GM18505 (cell line): ENCODE data around the gene TAS2R41.
"Not testable (repeated sequence)": the region's sequence is repeated elsewhere in the genome, so short reads cannot be mapped to it uniquely, and the experiment has no call there.

Experiments used
- ATAC-seq: cut with Tn5 transposase; IDR thresholded peaks from one replicate; pipeline ENCODE4 v1.9.1; 2021; ENCODE audit not compliant: unreplicated experiment
- POLR2A ChIP-seq: IDR thresholded peaks from 4 replicates; pipeline ENCODE4 v1.6.1; 2011; ENCODE audit warnings: borderline replicate concordance; ENCODE audit not compliant: insufficient read depth, insufficient read length; ENCODE audit errors: extremely low read depth

TAS2R41 gene

DNA sequence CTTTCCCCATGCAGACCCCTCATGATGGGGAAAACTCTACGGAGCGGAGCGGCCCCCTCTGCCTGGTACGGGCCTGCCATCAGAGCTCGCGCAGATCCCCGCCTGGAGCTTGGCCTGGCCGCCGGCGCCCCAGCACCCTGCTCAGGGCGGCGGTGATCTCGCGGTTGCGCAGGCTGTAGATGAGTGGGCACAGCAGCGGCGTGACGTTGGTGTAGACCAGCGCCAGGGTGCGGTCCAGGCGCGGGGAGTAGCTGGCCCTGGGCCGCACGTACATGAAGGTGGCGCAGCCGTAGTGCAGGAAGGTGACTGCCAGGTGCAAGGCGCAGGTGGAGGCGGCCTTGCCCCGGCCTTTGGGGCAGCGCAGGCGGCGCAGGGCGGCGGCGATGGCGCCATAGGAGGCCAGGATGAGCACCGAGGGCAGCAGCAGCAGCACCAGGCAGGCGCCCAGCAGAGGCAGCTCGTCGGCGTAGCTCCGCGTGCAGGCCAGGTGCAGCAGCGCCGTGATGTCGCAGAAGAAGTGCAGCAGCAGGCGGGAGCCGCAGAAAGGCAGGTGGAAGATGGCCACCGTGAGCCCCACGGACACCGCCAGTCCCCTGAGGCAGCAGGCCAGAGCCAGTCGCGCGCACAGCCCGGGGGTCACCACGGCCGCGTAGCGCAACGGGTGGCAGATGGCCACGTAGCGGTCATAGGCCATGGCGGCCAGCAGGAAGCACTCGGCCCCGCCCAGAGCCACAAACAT, 33.4 kb downstream of the TAS2R41 start:
- ATAC-seq: no peak
- no peak for TF ChIP-seq POLR2A

DNA sequence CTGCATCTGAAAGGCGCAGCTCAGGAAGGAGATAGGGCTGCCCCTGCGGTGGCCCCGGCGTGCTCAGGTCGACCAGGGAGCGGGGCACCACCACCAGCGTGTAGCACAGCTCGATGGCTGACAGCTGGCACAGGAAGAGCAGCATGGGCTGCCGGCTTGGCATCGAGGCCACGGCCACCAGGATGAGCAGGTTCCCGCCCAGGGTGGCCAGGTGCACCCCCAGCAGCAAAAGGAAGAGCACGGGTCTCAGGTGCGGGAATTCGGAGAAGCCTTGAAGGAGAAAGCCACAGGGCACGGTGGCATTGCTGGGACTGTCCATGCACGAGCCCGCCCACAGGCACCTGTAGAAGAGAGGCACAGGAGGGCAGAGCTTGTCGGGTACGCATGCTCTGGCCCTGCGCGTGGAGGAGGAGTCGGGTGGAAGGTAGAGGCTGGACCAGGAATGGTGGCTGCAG, 33.9 kb downstream of the TAS2R41 start:
- no peak for TF ChIP-seq POLR2A
- no peak for ATAC-seq

DNA sequence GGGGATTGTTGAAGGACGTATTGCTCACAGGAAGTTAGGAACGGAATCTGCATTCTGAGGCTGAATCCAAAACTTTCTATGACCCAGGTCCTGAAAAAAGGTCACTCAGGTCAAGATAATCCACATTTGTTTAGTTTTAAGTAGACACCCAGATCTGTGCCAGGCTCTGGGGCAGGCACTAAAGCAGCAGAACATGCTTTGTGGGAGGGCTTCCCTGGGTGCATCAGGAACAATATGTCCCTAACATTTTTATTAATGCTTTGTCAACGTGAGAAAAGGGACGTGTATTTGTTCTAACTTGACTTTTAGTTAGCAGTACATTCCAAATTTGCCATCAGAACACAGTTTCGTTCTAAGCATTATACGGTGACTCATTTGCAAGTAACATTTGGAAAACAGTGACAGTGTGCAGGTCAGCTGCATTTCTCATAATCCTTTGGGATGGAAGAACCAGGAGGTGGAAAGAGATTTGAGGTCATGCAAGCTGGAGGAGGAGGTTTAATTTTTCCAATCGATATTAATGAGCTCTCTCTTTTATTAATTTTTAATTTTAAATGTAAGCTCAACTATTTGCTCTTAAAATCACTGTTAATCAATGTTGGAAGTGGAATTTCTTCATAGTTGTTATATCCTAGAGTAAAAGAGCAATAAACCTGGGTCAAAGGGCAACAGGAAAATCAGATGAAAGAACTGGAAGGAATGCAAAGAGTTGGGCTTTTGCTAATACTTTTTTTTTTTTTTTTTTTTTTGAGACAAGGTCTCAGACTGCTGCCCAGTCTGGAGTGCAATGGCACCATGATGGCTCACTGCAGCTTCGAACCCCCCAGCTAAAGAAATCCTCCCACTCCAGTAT, 35.0 kb downstream of the TAS2R41 start:
- TF ChIP-seq POLR2A: no peak
- ATAC-seq: no peak

DNA sequence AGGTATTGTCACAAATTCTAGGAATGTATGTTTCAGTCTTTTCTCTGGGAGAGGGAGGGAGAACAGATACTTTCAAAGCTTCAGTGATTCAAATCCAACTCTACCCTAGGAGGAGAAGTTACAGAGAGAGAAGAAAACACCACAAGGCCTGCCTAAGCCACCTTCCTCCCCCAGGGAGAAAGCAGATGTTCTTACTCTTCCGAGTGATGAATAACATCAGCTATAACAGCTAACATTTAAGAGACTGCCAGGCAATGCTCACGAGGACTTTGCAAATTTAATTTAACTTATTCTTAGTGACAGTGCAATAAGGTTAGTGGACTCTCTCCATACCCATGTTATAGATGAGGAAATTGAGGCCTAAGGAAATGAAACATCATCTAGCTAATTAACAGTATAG, 36.8 kb downstream of the TAS2R41 start:
- no peak for ATAC-seq

DNA sequence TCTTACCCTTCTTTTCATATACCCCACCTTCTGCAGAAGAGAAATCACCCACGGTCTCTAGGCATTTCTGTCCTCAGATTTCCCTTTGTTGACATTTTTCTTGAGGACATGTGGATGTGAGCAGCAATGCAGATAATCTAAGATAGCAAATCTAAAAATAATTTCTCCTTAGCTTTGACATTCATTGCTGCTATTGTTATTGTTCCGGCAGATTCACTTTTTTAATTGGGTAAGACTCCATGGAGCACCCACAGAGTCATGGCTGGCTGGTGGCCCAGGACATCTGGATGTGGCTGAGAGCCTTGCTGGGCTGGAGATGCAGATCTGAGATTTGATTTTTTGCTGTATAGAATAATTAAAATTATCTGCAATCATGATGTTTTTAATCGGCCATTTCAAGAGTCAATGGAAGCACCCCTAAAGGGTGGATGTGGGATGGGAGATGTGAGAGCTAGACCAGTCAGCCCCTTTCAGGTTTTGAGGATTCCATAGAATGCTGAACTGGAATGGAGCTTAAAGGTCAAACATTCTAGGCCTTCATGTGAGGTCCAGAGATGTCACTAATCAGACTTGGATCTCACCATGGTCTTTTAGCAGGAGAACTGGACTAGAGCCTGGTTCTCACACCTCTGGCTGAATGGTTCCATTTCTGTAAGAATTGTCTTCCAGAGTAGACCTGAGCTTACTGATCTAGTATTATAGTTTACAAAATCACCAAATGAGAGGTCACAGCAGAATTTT, 37.5 kb downstream of the TAS2R41 start:
- no peak for ATAC-seq
- TF ChIP-seq POLR2A: no peak

More for the DNA sequence above, 36.8 kb downstream of the TAS2R41 start:
- TF ChIP-seq POLR2A: no peak

DNA sequence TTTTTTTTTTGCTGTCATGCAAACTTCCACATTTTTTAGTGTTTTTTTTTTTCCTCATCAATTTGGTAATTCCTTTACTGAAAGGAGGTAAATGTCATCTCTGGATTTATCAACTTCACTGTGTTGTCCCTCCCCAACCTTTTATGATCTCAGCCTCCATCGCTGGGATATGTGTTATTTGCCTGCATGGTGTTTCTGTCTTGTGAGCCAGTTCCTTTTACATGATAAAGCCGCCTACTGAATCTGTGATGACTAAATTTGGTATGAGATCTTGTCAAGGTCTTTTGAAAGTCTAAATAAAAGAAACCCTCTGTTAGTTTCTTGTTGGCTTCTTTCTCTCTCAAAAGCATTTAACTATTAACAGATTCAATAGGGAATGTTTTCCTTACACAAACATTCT, 39.3 kb downstream of the TAS2R41 start:
- ATAC-seq: no peak
- no peak for TF ChIP-seq POLR2A

DNA sequence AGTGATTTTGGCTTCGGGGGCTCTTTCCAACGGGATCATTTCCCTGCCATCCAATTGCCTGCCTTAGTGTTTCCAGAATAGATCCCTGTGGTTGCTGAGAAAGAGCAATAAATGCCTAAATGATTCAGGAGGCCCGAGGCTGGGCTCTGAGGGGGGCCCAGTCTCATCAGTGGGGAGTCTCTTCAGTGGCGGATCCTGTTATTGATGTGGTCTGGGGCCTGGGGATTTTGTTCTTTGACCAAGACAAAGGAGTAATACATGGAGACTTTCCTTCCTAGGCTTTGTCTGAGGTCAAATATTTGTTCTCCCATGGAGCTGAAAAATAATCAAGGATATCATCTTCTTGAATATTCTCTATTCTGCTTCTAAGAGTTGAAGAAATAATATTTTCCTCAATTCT, 40.8 kb downstream of the TAS2R41 start:
- no peak for TF ChIP-seq POLR2A
- ATAC-seq: no peak

DNA sequence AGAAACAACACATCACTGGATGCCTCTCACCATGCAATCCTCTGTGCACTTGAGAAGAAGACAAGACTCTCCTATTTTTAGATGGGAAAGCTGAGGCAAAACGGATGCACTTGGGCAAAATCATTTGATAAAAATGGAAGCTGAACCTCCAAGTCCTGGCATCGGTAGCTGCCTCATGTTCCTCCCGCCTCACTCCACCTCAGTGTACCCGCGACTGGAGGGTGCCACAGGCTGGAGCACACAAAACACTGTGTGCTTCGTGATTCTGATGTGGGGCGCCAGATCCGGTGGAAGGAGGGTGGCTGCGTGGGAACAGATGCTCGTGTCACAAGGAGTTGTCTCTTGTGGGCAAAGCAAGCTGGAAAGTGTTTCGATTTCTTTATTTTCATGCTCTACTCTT, 41.3 kb downstream of the TAS2R41 start:
- TF ChIP-seq POLR2A: no peak
- ATAC-seq: no peak

GRCh38 chr7:143519411-143520131, 41.9 kb downstream of the TAS2R41 start:
- ATAC-seq: no peak
- TF ChIP-seq POLR2A: no peak

DNA sequence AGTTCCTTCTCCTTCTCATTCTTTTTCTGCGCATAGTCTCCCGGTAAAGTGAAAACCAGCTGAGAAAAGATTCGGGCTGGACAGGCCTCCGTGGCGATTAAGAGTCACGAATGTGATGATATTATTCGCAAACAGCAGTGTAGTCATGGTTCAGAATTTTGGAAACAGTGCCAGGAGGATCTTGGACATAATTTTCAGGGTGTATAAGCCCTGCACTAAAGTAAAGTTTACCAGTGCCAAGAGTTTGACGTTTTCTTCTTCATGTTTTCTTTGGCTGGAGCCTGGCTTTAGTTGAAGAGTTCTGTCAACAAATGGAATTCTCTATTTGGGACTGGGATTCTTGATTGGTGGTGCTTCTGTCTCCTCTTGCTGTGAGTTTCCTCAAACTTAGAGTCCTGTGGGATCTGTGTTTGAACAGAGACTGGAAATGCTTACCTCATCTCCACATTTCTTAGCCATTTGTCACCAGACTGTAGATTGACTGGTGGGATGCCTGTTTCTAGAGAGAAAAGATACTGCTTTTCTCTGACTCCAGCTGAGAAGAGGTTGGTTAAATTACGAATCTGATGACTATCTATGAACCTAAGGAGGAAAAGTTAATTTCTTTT, 44.7 kb downstream of the TAS2R41 start:
- ATAC-seq: not testable (repeated sequence)
